Right ventricle myocardium superior (tissue), 1 donor: ENCODE data around the gene RSPO4. TPM values are rescaled to one million over a fixed set of nuclear protein-coding genes. Genes with fewer than 3 reads are reported as not detected.
"Not testable (repeated sequence)": the region's sequence is repeated elsewhere in the genome, so short reads cannot be mapped to it uniquely, and the experiment has no call there.

ENCODE experiments used
- ATAC-seq: fragments of 200-7000 bp; cut with Tn5 transposase; one replicate; pipeline ENCODE4 v1.9.1; 2020; ENCODE audit warnings: mild to moderate bottlenecking; ENCODE audit not compliant: poor library complexity
- DNase-seq: peaks from one replicate; pipeline ENCODE4 v3.0.0-alpha.2; 2020
- intact Hi-C: fragments of 100-400 bp; cut with DNase I; formaldehyde crosslinking; loops from one replicate; pipeline ENCODE4 v1.11.2; 2022
- total RNA-seq: library from RNA; stranded (reverse); fragmentation: NEBNext Ultra II Directional; extraction: Animal tissue kit (Norgen Biotek cat#: 25700); gene quantifications from one replicate; pipeline ENCODE4 v1.2.1, GENCODE V29; 2021
- donor health status: DM: no; HTN: yes; CAD: no; lungs with severe emphysema.

Gene RSPO4
- total RNA-seq, 1 donor from 2014 or later = not detected

DNA sequence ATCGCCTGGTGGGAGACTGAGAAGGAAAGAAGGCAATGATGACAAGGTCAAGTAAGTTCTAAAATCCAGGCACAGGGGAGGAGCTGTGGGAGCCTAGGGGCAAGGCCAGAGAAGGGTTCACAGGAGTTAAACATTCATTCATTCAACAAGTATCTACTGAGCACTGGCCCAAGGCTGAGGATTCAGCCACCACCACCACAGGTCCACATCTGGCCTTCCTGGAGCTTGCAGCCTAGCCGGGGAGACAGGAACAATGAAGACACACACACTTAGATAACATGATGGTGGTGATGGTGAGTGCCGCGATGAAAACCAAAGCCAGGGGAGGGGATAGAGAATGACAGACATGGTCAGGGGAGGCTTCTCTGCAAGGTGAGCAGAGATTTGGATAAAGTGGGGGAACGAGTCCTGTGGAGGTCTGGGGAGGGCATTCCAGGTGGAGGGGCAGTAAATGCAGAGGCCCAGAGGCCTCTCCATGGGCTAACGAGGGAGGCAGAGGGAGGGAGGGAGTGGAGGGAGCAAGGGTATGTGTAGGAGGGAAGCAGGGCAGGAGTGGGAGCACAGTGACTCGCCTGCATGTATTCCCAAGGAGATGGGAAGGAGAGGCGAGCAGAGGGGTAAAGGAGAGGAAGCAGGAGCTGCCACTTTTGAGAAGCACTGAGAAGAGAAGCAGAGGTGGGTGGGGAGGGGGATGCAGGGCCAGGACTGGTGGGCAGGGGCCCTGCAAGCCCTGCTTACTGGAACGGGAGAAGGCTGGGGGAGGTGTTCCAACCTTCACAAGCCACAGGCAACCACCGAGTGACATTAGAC, 10.5 kb upstream of the RSPO4 start:
- intact Hi-C loops = no loop called here
- no peak for ATAC-seq
- DNase-seq = no peak

DNA sequence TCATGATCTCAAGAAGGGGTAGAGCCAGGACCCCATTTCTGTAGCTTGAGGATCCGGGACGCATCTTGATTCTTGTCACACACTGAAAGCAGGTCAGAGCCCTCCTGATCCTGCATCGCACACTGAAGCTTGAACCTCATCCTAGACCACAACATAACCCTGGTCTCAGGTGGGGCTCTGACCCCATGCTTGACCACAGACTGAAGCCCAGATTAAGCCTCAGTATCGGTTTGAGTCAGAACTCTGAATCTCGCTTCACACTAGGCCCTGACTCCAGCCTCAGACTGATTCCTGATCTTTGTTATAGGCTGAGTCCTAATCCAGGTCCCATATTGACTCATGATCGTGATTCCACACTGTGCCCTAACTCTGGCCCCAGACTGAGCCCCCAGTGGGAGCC, 8.5 kb upstream of the RSPO4 start:
- intact Hi-C loops = no loop called here
- ATAC-seq (no peak), DNase-seq (no peak)

DNA sequence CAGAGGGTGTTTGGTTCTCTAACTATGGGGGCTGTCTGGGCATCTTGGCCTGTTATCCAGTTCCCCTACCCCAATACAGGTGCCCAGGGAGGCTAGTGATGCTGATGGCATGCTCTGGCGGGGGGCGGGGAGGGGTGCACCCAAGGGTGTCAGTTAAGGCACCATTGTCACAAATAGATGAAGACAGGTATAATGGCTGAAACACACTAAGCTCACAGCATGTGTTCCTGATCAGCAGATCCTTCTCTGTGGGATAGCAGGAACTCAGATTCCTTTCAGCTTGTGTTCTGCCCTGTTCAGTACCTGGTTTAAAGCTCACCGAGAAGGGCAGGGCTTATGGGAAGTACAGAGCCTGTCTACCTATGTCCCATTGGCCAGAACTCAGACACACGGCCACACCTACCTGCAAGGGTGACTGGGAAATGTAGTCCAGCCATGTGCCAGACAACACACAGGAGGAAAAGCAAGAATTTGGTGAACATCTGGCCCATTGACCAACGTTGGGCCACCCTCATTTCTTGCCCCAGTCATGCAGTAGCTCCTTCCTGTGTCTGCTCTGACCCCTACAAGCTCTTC, 3.4 kb upstream of the RSPO4 start:
- intact Hi-C loops = no loop called here
- ATAC-seq (no peak), DNase-seq (no peak)

GRCh38 chr20:1003920-1004697, 2.0 kb upstream of the RSPO4 start:
- ATAC-seq (no peak), DNase-seq (no peak)
- intact Hi-C loops = no loop called here

GRCh38 chr20:1002682-1003561, 811 bp upstream of the RSPO4 start:
- intact Hi-C loops = no loop called here
- DNase-seq (no peak), ATAC-seq (no peak)

DNA sequence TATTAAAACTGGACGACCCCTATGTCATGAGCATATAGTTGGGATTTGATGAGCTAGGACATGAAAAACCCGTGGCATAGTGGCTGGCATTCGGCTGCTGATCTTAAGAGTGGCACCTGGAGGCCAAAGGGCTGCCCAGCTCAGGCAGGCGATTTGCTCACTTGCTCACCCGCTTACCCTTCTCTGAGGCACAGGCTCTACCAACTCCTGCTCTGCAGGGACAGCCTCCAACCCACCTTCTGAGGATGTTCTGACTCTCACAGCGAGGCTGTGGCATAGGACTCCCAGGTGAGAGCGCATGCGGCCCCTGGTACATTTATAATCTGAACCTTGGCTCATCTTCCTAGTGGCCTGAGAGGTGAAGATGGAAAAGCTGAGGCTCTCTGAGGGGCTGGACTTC, 995 bp downstream of the RSPO4 start:
- no peak for DNase-seq
- intact Hi-C loops = no loop called here
- ATAC-seq = no peak

DNA sequence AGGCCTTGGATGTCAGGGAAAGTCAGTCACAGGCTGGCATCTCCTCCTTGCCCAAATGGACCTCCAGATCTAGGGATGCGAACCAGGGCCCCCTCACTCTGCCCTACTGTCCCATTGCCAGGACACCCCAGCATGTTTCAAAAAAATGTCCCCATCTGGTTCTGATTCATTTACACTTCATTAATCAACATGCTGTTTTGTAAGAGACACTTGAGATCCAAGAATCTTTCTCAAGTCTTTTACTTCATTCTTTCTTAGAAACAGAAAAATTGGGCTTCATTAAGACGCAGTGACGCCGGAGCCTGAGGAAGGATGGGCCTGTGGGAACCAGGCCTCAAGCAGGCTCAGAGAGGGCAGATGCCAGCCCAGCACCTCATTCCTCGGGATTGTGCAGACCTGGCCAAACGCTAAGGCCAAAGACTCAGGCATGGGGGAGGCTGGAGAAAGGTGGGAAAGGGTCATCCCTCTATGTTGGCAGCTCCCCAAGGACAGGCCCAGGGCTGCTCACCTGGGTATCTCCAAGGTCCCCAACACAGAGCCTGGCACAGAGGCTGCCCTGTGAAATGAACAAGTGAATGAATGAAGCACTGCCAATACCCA, 3.8 kb downstream of the RSPO4 start:
- intact Hi-C loops = no loop called here
- DNase-seq (no peak), ATAC-seq (no peak)

DNA sequence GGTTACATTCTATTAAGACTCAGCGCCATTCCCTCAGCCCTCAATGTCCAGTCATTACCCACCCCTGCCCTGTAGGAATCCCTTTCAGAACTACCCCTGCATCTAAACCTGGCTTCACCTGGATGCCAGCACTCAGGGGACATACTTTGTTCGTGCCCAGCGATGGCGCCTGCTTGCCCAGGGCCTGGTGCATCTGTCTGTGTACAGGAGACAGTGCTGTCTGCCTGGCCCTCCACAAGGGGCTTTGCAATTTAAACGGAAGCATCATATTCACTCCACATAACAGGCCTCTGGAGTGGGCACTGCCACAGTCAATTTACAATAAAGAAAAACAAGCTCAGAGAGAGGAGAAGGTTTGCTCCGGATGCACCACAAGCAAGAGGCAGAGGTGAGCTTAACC, 4.6 kb downstream of the RSPO4 start:
- intact Hi-C loops = no loop called here
- no peak for ATAC-seq
- DNase-seq = no peak

DNA sequence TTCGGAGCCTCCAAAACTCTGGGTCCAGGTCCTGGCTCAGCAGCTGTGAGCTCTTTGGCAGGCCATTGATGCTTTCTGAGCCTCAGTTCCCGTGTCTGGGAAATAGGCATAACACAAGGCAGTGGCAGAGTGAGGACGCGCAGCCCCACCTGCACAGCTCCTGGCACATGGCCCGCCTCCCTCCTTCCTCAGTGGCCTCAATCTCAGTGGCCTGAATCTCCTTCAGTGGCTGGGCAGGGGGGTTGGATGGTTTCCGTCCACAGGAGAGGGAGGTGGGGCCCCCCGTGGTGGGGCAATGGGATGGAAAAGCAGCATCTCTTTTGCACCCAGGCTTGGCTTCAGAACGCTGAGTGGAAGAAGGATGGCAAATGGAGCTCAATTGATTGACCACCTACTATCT, 5.1 kb downstream of the RSPO4 start:
- intact Hi-C loops = no loop called here
- DNase-seq (no peak), ATAC-seq (no peak)

GRCh38 chr20:995170-995569, 6.9 kb downstream of the RSPO4 start:
- ATAC-seq (no peak), DNase-seq (no peak)
- intact Hi-C loops = no loop called here

DNA sequence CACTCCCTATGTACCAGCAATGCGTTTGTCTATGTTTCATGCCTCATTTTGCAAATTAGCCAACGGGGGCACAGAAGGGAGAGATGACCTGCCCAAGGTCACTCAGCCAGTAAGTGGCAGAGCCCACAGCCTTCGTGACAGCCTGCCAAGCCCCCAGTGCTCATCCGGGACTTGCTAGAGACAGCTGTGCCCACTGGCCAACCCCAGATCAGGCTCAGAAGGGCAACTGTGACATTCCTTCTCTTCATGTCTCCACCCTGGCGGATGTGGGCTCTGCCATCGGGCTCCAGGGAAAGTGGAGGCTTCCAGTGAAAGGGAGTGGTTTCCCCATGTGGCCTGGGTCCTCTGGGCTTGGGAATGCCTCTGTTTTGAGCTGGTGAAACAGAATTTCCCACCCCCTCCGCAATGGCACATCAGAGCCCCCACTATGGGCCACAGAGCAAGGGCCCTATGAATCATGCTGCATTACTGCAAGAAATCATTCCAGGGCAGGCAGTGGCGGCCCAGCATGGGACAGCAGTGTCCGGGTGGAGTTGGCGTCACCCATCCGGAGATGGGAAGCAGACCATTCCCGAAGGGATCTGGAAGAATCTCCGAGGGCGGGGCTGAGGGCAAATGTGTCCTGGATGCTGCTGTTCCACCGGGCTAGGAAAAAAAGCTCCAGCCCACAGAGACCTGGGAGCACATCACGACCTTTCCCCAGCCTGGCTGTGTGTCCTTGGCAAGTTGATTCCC, 9.1 kb downstream of the RSPO4 start:
- intact Hi-C loops = no loop called here
- DNase-seq (no peak), ATAC-seq (no peak)

- DNase-seq = no peak
Observed at GRCh38 chr20:991850-992249, 10.3 kb downstream of the RSPO4 start.

GRCh38 chr20:990293-990959, 11.7 kb downstream of the RSPO4 start:
- DNase-seq = no peak
- no peak for ATAC-seq
- intact Hi-C loops = no loop called here

More at GRCh38 chr20:991850-992249, 10.3 kb downstream of the RSPO4 start:
- intact Hi-C loops = no loop called here
- ATAC-seq = no peak

- ATAC-seq = no peak
- no peak for DNase-seq
- intact Hi-C loops = no loop called here
Observed at GRCh38 chr20:988272-988671, 13.8 kb downstream of the RSPO4 start.

DNA sequence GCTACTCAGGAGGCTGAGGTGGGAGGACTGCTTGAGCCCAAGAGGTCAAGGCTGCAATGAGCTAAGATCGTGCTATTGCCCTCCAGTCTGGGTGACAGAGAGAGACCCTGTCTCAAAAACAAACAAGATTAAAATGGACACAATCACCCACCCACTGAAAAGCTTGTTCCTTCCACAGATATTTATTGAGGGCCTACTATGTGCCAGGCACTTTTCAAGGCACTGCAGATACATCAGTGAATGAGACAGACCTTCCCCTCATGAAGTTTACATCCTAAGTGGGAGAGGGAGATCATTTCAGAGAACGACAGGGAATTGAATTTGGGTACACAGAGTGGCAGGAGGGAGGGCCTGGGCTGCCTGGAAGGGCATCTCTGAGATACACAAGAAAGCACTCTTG, 14.4 kb downstream of the RSPO4 start:
- intact Hi-C loops = no loop called here
- DNase-seq (no peak), ATAC-seq (no peak)

- no peak for DNase-seq
- intact Hi-C loops = no loop called here
- no peak for ATAC-seq
Observed at GRCh38 chr20:986733-987355, 15.3 kb downstream of the RSPO4 start.

DNA sequence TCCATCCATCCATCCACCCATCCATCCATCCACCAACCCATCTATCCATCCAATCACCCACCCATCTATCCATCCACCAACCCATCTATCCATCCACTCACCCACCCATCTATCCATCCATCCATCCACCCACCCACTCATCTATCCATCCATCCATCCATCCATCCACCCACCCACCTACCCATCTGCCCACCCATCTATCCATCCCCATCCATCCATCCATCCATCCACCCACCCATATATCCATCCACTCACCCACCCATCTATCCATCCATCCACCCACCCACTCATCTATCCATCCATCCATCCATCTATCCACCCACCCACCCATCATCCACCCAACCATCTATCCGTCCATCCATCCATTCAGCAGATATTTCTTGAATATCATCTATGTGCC, 17.1 kb downstream of the RSPO4 start:
- intact Hi-C loops, ATAC-seq, DNase-seq: not testable (repeated sequence)
